Hepatocyte (in vitro differentiated cells): ENCODE measurements around the gene ARSA. TPM values are rescaled to one million over a fixed set of nuclear protein-coding genes. Genes with fewer than 3 reads are reported as not detected.

Experiments
- DNase-seq: peaks from one replicate; pipeline ENCODE4 v3.0.0-alpha.2; 2016; ENCODE audit warnings: low spot score
- H2AFZ ChIP-seq: fragments of 200-600 bp; sonication (generic); 2 replicates; pipeline ENCODE4 v1.6.0; 2016; ENCODE audit warnings: antibody characterized with exemption, mild to moderate bottlenecking
- H3K27ac ChIP-seq: fragments of 200-600 bp; sonication (generic); 2 replicates; pipeline ENCODE4 v1.5.1; 2016; ENCODE audit warnings: mild to moderate bottlenecking
- H3K27me3 ChIP-seq: fragments of 200-600 bp; sonication (generic); 2 replicates; pipeline ENCODE4 v1.6.1; 2016
- H3K36me3 ChIP-seq: fragments of 200-600 bp; sonication (generic); replicated peaks from 2 replicates; pipeline ENCODE4 v1.5.1; 2016; ENCODE audit warnings: low read depth; ENCODE audit not compliant: insufficient read depth
- H3K4me1 ChIP-seq: fragments of 200-600 bp; sonication (generic); 2 replicates; pipeline ENCODE4 v1.5.1; 2016; ENCODE audit warnings: mild to moderate bottlenecking, moderate library complexity; ENCODE audit not compliant: insufficient read depth
- H3K4me2 ChIP-seq: fragments of 200-600 bp; sonication (generic); 2 replicates; pipeline ENCODE4 v1.6.0; 2016
- H3K4me3 ChIP-seq: fragments of 200-600 bp; sonication (generic); 2 replicates; pipeline ENCODE4 v1.5.1; 2016; ENCODE audit warnings: mild to moderate bottlenecking
- H3K79me2 ChIP-seq: fragments of 200-600 bp; sonication (generic); 2 replicates; pipeline ENCODE4 v1.6.0; 2017; ENCODE audit warnings: mild to moderate bottlenecking
- H3K9me2 ChIP-seq: fragments of 200-600 bp; sonication (generic); replicated peaks from 2 replicates; pipeline ENCODE4 v1.6.0; 2017; ENCODE audit warnings: mild to moderate bottlenecking; ENCODE audit not compliant: insufficient read depth
- H3K9me3 ChIP-seq: fragments of 200-600 bp; sonication (generic); 2 replicates; pipeline ENCODE4 v1.5.1; 2016; ENCODE audit warnings: low read depth, mild to moderate bottlenecking
- H4K20me1 ChIP-seq: fragments of 200-600 bp; sonication (generic); 2 replicates; pipeline ENCODE4 v1.6.0; 2016; ENCODE audit warnings: mild to moderate bottlenecking; ENCODE audit not compliant: insufficient read depth, poor library complexity, severe bottlenecking
- EZH2 ChIP-seq: fragments of 200-600 bp; sonication (generic); IDR thresholded peaks from 2 replicates; pipeline ENCODE4 v1.6.1; 2016; ENCODE audit warnings: antibody characterized with exemption, mild to moderate bottlenecking, borderline replicate concordance
- EZH2phosphoT487 ChIP-seq: fragments of 200-600 bp; sonication (generic); IDR thresholded peaks from one replicate; pipeline ENCODE4 v1.6.1; 2018; ENCODE audit warnings: antibody characterized with exemption, mild to moderate bottlenecking, low read depth, moderate library complexity; ENCODE audit not compliant: unreplicated experiment, severe bottlenecking
- WGBS: methylation state at CpG from one replicate; pipeline ENCODE4 v1.1.6; 2016; ENCODE audit warnings: low lambda C conversion rate; ENCODE audit errors: missing lambda C conversion rate; 5-methylcytosine and 5-hydroxymethylcytosine counted together
- polyA plus RNA-seq: library from polyadenylated mRNA; unstranded; fragments of >200 nt; fragmentation: Nextera tagmentation; extraction: Ambion mirVana; gene quantifications from 2 replicates; pipeline ENCODE4 v1.2.1, GENCODE V29; 2016
- total RNA-seq: library from RNA; depleted of rRNA; stranded (reverse); fragments of >200 nt; gene quantifications from 2 replicates; pipeline ENCODE4 v1.2.3, GENCODE V29; 2014
- TF ChIP-seq, protein P1 (sequence below): fragments of 200-600 bp; sonication (generic); IDR thresholded peaks from 2 replicates; pipeline ENCODE4 v1.5.1; 2016; ENCODE audit warnings: antibody characterized with exemption, mild to moderate bottlenecking; ENCODE audit not compliant: poor library complexity

The ARSA gene
- total and polyA plus RNA-seq, 2 experiments from 2014 or later, result 20.6 to 31.3 TPM

DNA sequence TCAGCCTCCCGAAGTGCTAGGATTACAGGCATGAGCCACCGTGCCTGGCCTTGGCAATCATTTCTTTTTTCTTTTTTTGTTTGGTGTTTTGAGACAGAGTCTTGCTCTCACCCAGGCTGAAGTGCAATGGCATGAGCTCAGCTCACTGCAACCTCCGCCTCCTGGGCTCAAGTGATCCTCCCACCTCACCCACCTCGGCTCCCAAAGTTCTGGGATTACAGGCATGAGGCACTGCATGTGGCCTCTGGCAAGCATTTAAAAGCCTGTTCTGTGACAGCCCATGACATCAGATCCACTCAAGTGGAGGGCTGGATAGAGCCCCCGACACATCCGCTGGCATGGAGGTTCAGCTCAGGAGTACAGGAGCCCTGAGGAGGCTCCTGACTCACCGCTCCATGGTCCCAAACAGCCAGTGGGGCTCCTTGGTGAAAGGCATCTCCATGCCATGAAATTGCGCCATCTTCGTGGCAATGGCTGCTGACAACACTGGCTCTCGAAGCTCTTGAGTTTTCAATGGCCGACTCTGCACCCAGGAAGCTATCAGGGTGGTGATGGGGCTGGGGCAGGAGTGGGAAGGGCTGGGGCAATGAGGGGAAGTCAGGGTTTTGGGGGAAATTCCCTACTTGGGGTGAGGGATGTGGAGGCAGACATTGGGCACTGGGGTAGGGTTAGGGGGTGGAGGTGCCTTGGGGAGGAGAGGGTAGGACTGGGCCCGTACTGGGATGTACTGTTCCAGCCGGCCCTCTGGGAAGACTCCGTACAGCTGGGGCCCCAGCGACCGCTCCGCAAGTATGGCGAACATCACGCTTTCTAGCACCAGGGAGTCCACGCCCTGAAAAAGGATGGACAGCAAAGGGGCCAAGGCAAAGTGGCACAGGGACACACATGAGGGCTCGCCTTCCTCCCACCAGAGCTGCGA, 46.7 kb downstream of the ARSA start:
- Histone ChIP-seq H3K79me2 (peaks cover 18% of the 10 kb centered on the region), H3K27ac (peak overlapping the region; percentile 93), H3K9me3 (no peaks in the 10 kb centered on the region), H3K9me2 (no peaks in the 10 kb centered on the region), H3K27me3 (no peaks in the 10 kb centered on the region), H2AFZ (no peak overlapping the region), H3K4me2 (peak overlapping the region; percentile 92), H4K20me1 (no peaks in the 10 kb centered on the region), H3K4me3 (peak overlapping the region; percentile 23), H3K36me3 (no peaks in the 10 kb centered on the region), H3K4me1 (peaks cover 13% of the 10 kb centered on the region)
- no peak for DNase-seq
- WGBS, result 96% methylated on average over 17 of the region's 22 CpGs
- TF ChIP-seq, protein P1, sequence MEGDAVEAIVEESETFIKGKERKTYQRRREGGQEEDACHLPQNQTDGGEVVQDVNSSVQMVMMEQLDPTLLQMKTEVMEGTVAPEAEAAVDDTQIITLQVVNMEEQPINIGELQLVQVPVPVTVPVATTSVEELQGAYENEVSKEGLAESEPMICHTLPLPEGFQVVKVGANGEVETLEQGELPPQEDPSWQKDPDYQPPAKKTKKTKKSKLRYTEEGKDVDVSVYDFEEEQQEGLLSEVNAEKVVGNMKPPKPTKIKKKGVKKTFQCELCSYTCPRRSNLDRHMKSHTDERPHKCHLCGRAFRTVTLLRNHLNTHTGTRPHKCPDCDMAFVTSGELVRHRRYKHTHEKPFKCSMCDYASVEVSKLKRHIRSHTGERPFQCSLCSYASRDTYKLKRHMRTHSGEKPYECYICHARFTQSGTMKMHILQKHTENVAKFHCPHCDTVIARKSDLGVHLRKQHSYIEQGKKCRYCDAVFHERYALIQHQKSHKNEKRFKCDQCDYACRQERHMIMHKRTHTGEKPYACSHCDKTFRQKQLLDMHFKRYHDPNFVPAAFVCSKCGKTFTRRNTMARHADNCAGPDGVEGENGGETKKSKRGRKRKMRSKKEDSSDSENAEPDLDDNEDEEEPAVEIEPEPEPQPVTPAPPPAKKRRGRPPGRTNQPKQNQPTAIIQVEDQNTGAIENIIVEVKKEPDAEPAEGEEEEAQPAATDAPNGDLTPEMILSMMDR, result no peak
- no peak for TF ChIP-seq EZH2phosphoT487
- TF ChIP-seq EZH2, result no peak

DNA sequence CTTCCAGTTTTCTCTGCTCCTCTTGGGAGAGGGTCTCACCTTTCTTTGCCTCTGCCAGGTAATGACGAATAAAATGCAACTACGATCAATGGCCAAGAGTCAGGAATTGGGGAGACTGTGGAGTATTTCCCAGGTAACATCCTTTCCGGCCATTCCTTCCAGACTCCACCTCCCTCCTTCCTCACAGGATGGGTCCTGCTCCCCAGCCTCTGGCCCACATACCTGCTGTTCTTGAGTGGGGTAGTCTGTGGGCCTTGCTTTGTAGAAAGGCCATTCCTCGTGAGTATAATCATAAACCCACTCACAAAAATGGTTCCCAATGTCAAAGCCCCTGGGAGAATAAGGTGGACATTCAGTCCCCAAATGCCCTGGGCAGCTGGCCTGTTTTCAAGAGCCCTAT, 48.2 kb downstream of the ARSA start:
- DNase-seq, result no peak
- H3K4me2 ChIP-seq, result no peak overlapping the region
- no peak overlapping the region for H3K4me3 ChIP-seq
- H3K27me3 ChIP-seq, result no peaks in the 10 kb centered on the region
- no peak overlapping the region for H3K27ac ChIP-seq
- no peaks in the 10 kb centered on the region for H3K9me3 ChIP-seq
- no peaks in the 10 kb centered on the region for H3K9me2 ChIP-seq
- H3K79me2 ChIP-seq, result peaks cover 18% of the 10 kb centered on the region
- peaks cover 13% of the 10 kb centered on the region for H3K4me1 ChIP-seq
- no peak for TF ChIP-seq EZH2phosphoT487
- TF ChIP-seq, protein P1, result no peak
- no peak for TF ChIP-seq EZH2
- no peak overlapping the region for H2AFZ ChIP-seq
- 98% methylated on average over 4 of the region's 4 CpGs for WGBS
- no peaks in the 10 kb centered on the region for H3K36me3 ChIP-seq
- H4K20me1 ChIP-seq, result peaks cover 3% of the 10 kb centered on the region

DNA sequence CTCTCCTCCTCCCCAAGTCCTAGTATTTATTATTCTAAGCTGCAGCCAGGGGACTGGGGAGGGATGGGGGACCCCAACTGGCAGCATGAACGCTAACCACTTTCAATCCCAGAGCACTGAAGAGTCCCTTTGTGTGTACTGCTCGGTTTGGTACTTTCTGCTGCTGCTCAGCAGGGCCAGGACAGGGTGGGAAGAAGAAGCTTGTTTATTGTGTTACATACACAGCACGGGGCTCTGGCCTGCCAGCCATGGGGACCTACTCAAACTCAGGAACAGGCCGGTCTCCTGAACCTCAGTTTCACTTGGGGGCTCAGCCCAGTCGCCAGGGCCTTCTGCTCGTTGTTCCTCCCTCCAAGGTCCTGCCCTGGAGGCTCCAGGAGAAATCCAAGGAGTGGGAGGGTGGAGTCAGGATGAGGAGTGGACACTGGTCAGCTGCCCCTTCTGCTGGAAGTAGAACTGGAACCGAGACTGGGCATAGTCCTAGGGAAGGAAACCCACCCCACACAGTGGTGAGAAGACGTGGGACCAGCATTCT, 49.1 kb downstream of the ARSA start:
- H4K20me1 ChIP-seq, result peaks cover 3% of the 10 kb centered on the region
- H3K9me3 ChIP-seq, result no peaks in the 10 kb centered on the region
- H3K4me1 ChIP-seq, result peaks cover 11% of the 10 kb centered on the region
- DNase-seq, result no peak
- H3K27ac ChIP-seq, result no peak overlapping the region
- no peaks in the 10 kb centered on the region for H3K9me2 ChIP-seq
- WGBS, result 97% methylated on average over 8 of the region's 8 CpGs
- no peak overlapping the region for H3K4me3 ChIP-seq
- H3K4me2 ChIP-seq, result no peak overlapping the region
- H2AFZ ChIP-seq, result no peak overlapping the region
- H3K27me3 ChIP-seq, result no peaks in the 10 kb centered on the region
- no peaks in the 10 kb centered on the region for H3K36me3 ChIP-seq
- H3K79me2 ChIP-seq, result peaks cover 18% of the 10 kb centered on the region
- TF ChIP-seq, protein P1, result no peak
- TF ChIP-seq EZH2phosphoT487 (no peak), EZH2 (no peak)
